Measurements from ENCODE around the gene OOEP.

Gene OOEP

GRCh38 chr6:73364549-73364948 lies 5.1 kb downstream of the OOEP start:
- DNase-seq (ENCODE audit: low spot score), result no peak

- no peak for DNase-seq (ENCODE audit: low spot score)
Measured at GRCh38 chr6:73364121-73364520, 5.6 kb downstream of the OOEP start.

DNA sequence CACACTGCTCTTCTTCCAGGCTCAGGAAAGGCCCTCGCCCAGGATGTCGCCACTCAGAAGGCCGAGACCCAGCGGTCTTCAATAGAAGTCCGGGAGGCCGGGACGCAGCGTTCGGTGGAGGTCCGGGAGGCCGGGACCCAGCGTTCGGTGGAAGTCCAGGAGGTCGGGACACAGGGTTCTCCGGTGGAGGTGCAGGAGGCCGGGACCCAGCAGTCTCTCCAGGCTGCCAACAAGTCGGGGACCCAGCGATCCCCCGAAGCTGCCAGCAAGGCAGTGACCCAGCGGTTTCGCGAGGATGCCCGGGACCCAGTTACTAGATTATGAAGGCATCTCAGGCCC lies 6.2 kb downstream of the OOEP start:
- DNase-seq (ENCODE audit: low spot score), result no peak

- no peak for DNase-seq (ENCODE audit: low spot score)
Measured at GRCh38 chr6:73362869-73363536, 6.7 kb downstream of the OOEP start.

DNA sequence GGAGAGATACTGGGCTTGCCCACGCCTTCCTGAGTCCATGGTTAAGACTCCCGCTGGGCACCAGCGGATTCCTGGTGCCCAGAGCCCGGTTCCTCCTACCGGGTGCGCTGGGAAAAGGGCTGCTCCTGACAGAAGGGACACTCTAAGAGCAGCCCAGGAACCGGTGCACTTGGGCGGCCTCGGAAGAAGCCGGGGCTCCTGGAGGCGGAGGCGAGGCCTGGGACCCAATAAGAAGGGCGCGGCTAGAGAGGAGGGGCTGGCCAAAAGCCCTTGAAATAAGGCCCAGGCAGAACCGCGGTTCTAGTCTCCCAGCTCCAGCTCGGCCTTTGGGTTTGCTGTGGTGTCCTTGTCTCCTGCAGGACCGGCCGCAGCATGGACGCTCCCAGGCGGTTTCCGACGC lies 7.3 kb downstream of the OOEP start, which contains the start of gene KHDC3L:
Gene KHDC3L, plus strand, starts transcription at position 301 of the 400 bp plus-strand sequence. Its CDS starts 72 bp downstream, at position 373.
- no peak for DNase-seq (ENCODE audit: low spot score)

DNA sequence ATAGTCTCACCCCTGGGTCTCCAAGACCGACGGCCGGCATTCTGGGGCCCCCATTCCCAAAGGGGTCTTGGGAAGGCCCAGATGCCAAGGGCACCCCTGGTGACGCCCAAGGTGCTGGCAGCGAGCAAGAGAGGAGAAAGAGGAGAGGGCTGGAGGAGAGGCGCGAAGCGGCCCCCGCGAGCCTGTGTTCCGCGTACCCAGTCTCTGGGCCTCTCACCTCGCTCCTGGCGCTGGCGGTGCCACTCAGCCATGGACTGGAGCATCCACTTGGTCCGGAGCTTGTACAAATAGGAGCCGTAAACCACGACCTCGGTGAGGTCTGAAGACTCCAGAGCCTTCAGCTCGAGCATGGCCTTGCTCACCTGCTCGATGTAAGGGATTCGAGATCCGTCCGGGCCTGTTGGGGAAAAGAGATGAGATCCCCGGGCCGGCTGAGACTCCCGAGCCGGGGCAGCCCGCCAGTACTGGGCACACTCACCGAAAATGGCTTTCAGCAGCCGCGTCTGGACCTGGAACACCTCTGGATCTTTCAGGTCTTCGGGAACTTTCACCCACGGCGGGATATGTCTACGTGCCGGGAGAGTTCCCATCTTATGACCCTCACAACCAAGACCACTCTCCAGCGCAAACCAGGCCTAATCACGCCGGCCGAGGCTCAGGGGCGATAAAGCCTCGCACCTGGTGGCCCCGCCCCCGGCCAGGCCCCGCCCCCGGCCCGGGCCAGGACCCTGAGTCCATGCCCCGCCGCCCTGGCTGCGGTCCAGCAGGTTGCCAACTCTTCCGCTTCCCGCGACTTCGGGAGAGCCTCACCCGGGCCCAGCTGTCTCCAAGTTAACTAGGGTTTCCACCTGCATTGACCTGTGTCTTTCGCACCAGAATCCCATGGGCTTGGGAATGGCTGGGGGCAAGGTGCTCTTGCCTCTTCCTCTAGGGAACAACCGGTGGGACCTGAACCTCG lies 15.8 kb downstream of the OOEP start, which contains the start of gene DPPA5:
Gene DPPA5, minus strand, starts transcription at position 641 of the 958 bp plus-strand sequence. Its CDS starts 51 bp downstream, at position 590.
- DNase-seq (ENCODE audit: low spot score), result no peak

GRCh38 chr6:73349311-73349710 lies 20.4 kb downstream of the OOEP start:
- no peak for DNase-seq (ENCODE audit: low spot score)

- no peak for DNase-seq (ENCODE audit: low spot score)
Measured at GRCh38 chr6:73348550-73349204, 21.0 kb downstream of the OOEP start.

DNA sequence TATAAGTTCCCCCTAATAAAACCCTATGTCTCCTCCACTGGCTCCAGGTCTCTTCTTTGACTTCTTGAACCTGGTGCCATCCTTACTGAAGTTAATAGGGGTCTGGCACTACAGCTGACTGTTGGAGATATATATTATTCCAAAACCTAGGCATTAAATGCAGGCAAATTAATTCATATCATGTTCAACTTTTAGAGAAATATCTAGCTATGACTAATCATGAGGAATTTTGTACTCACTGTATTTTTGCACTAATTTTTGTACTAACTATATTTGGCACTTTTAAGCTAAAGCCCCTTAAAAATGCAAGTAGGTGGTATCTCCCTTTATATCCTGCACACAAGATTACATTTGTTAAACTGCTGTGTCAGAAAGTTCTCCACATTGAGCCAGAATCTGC lies 26.5 kb downstream of the OOEP start:
- DNase-seq (ENCODE audit: low spot score), result no peak

GRCh38 chr6:73342174-73342573 lies 27.5 kb downstream of the OOEP start:
- no peak for DNase-seq (ENCODE audit: low spot score)

DNA sequence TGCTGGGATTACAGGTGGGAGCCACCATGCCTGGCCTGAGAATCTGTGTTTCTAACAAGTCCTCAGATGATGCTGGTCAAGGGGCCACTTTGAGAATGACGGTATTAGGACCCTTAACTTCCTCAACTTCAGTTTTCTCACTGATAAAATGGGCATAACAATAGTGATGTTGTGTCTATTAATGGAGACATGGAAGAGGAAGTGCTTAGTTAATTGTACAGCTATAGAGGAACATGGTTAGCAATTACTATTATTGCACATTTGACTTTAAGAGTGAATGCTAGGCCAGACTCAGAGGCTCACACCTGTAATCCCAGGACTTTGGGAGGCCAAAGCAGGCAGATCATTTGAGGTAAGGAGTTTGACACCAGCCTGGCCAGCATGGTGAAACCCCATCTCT lies 28.4 kb downstream of the OOEP start:
- DNase-seq (ENCODE audit: low spot score), result no peak

GRCh38 chr6:73340048-73340447 lies 29.6 kb downstream of the OOEP start:
- no peak for DNase-seq (ENCODE audit: low spot score)

GRCh38 chr6:73339340-73339739 lies 30.4 kb downstream of the OOEP start:
- DNase-seq (ENCODE audit: low spot score), result no peak

GRCh38 chr6:73329201-73329600 lies 40.5 kb downstream of the OOEP start:
- no peak for DNase-seq (ENCODE audit: low spot score)

- no peak for DNase-seq (ENCODE audit: low spot score)
Measured at GRCh38 chr6:73328790-73329189, 40.9 kb downstream of the OOEP start.

GRCh38 chr6:73325656-73326055 lies 44.0 kb downstream of the OOEP start:
- DNase-seq (ENCODE audit: low spot score), result no peak

GRCh38 chr6:73323323-73323722 lies 46.4 kb downstream of the OOEP start:
- DNase-seq (ENCODE audit: low spot score), result no peak
